ENCODE data around the gene KRTAP22-1.

KRTAP22-1 gene

GRCh38 chr21:30628109-30628508 lies 27.2 kb downstream of the KRTAP22-1 start:
- DNase-seq = no peak

- no peak for DNase-seq
These were observed 28.3 kb downstream of the KRTAP22-1 start for GRCh38 chr21:30629200-30629599.

GRCh38 chr21:30634906-30635305 lies 34.0 kb downstream of the KRTAP22-1 start, which contains the start of gene KRTAP20-2:
KRTAP20-2 (plus strand) TSS chr21:30635206; CDS start chr21:30635264, 58 bp downstream.
- no peak for DNase-seq

- DNase-seq = no peak
These were observed 37.8 kb downstream of the KRTAP22-1 start for GRCh38 chr21:30638686-30639085.

- no peak for DNase-seq
These were observed 41.7 kb downstream of the KRTAP22-1 start, which contains the start of gene KRTAP20-3 for GRCh38 chr21:30642564-30642963. KRTAP20-3 (plus strand) TSS chr21:30642864.

- no peak for DNase-seq
These were observed 46.1 kb downstream of the KRTAP22-1 start for GRCh38 chr21:30646904-30647414.
